HG03442 (cell line): ENCODE measurements around the gene SCN1A.
"Not testable (repeated sequence)": the region's sequence is repeated elsewhere in the genome, so short reads cannot be mapped to it uniquely, and the experiment has no call there.

Experiments
- ATAC-seq: cut with Tn5 transposase; IDR thresholded peaks from one replicate; pipeline ENCODE4 v1.9.1; 2021; ENCODE audit warnings: mild to moderate bottlenecking, moderate library complexity; ENCODE audit not compliant: unreplicated experiment

Gene SCN1A

DNA sequence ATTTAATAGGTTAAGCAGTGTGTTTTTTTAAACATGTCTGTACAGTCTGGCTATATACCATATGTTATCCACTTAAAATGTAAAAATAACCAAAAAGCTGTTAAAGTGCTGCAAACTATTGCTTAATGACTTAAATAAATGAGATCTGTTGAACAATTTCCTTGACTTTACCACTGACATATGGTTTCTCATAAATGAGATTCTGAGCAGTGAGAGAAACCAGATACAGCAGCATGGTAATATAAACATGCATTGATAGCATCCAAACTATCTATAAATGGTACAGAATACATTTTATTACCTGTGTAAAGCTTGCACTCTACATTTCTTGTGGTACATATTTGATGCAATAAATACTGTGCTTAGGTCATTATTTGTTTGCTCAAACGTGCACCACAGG lies 138.0 kb downstream of the SCN1A start:
- no peak for ATAC-seq

DNA sequence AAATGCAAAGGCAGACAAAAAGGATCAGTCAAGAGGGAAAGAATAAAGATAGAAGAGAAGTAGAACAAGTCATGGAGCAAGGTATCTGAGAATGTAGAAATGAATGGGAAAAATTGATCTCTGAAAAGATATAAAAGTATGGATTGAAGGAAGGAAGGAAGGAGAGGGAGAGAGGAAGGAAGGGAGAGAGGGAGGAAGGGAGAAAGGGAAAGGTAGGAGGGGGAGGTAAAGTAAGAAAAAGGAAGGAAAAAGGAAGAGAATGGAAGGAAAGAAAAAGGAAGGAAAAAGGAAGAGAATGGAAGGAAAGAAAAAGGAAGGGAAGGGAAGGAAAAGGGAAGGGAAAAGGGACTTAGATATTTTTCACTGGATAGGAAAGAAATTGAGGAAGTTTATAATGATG lies 142.7 kb downstream of the SCN1A start:
- no peak for ATAC-seq

DNA sequence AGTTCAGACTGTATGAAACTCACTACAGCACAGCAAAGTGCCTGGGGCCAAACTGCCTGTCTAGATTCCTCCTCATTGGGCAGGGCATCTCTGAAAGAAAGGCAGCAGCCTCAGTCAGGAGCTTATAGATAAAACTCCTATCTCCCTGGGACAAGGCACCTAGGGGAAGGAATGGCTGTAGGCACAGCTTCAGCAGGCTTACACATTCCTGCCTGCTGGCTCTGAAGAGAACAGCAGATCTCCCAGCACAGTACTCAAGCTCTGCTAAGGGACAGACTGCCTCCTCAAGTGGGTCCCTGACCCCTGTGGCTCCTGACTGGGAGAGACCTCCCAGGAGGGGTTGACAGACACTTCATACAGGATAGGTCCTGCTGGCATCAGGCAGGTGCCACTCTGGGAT lies 155.7 kb downstream of the SCN1A start:
- ATAC-seq = not testable (repeated sequence)

GRCh38 chr2:165970663-165971062 lies 157.2 kb downstream of the SCN1A start:
- ATAC-seq = no peak

DNA sequence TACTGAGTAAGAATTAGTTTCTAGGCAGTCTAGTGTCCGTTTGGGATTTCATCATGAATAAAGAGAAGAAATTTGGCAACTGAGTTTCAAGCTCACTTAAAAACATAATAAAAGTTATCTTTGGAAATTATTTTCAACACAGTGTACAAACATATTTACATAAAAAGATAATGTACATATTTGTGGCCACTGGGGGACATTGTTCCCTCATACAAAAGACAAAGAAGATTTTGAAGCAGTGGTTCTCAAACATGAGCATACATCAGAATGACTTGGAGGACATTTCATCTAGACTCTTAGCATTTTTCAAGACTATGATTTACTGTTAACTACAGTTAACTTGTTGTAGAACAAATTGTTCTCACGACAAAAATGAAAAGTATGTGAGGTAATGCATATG lies 158.6 kb downstream of the SCN1A start:
- no peak for ATAC-seq

GRCh38 chr2:165967746-165968145 lies 160.1 kb downstream of the SCN1A start:
- ATAC-seq = no peak

GRCh38 chr2:165961818-165962217 lies 166.0 kb downstream of the SCN1A start:
- no peak for ATAC-seq

GRCh38 chr2:165959371-165959770 lies 168.4 kb downstream of the SCN1A start:
- no peak for ATAC-seq

GRCh38 chr2:165958313-165958960 lies 169.4 kb downstream of the SCN1A start:
- no peak for ATAC-seq

GRCh38 chr2:165957030-165957675 lies 170.7 kb downstream of the SCN1A start:
- ATAC-seq = no peak

- ATAC-seq = peak; percentile 94
Observed at GRCh38 chr2:165953655-165954606, 173.9 kb downstream of the SCN1A start, which contains the start of gene TTC21B. TSS of gene TTC21B (minus strand) at chr2:165953776. CDS start at chr2:165953705, 71 bp downstream.

DNA sequence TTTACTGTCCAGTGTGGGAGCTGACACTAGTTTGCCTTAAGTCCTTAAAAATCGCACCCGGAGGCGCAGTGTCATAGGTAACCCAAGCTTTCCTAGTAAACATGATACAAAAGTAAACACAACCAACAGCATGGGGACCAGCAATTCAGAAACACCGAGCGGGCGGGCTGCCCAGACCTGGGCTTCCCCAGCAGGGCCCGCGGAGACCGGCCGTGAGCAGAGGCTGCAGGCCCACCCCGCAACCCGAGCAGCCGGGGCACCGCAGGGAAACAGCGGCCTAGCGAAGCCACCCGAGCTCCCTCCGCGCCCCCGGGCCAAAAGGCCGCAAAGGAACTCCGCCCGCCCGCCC lies 174.5 kb downstream of the SCN1A start:
- ATAC-seq = peak; percentile 30

DNA sequence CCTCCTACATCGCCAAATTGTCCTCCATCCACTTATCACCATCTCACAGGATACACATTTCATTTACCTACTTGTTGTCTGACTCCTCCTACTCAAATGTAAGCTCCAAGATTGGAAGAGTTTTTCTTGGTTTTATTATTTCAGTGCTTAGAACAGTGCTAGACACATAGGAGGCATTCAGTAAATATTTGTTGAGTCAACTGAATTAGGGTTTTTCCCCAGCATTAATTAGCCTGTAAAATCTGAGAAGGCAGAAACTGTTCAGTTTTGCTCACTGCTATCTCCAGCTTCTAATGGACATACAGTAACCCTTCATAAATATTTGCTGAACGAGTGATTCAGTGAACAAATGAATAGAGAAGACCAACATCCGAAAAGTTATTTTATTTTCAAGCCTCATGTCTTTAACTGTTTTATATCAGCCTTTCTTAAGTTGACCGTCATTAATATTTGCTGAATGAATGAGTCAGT lies 175.0 kb downstream of the SCN1A start:
- ATAC-seq = no peak

- ATAC-seq = no peak
Observed at GRCh38 chr2:165952085-165952484, 175.7 kb downstream of the SCN1A start.

DNA sequence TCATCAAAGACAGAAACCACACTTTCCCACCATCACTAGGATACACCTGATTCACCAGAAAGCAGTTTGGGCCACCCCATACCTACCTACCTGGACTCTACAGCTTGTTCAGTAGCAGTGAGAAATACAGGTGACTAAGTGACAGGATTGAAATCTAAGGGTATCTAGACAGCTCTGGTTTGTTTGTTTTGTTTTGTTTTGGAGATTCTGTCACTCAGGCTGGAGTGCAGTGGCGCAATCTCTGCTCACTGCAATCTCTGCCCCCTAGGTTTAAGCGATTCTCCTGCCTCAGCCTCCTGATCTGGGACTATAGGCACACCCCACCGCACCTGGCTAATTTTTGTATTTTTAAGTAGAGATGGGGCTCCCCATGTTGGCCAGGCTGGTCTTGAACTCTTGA lies 177.4 kb downstream of the SCN1A start:
- ATAC-seq = no peak

GRCh38 chr2:165941827-165942226 lies 186.0 kb downstream of the SCN1A start:
- ATAC-seq = no peak

DNA sequence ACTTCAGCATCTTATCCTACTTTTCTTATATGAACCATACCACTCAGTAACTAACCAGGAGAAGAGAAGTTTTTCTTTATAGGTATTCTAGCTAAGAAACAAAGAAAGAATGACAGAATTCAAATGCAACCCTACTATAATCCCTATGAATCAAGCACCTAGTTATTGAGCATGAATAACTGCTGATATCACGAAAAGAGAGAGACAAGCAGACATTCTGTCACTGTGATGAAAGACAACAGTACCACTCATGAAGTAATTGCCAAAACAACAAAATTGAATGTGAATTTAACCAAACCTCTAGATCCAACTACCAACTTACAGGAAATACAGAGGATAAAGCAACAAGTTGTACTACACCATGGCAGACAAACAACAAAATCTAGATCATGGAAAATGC lies 189.6 kb downstream of the SCN1A start:
- no peak for ATAC-seq
